GM19035 (cell line): ENCODE measurements around the gene SFTA2.

Experiments used
- ATAC-seq: cut with Tn5 transposase; IDR thresholded peaks from one replicate; pipeline ENCODE4 v1.9.1; 2021; ENCODE audit not compliant: unreplicated experiment

The SFTA2 gene

GRCh38 chr6:30891816-30892538, 40.0 kb downstream of the SFTA2 start:
- no peak for ATAC-seq

- ATAC-seq, result no peak
Measured at GRCh38 chr6:30891450-30891723, 40.6 kb downstream of the SFTA2 start.

GRCh38 chr6:30890646-30891449, 41.1 kb downstream of the SFTA2 start:
- no peak for ATAC-seq

DNA sequence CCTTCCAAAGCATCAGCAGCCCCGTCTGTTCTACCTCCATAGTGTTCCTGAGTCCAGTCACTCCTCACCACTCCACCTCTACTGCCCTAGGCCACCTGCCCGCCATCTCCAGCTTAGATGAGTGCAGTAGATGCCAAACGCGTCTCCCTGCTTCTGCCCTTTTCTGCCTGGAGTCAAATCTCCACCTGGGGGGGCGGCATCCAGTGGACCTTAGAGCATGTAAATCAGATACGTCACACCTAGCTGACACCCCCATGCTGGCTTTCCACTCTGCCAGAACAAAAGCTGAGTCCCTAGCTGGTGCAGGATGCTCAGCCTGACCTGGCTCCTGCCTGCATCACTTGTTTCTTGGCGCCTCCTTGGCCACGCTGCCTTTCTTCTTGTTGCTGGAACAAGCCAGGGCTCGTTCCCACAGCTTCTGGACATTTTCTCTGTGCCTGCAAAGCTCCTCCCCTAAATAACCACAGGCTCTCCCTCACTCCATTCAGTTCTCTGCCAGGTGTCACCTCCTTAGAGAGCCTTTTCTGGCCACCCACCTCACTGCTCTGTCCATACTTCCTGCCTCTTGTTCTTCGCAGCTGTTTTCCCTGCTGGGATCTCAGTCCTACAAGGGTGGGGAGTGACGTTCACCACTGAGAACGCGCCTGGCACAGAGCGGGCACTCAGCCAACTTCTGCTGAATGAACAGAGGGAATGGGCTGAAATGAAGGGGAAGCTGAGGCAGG, 41.9 kb downstream of the SFTA2 start:
- ATAC-seq, result no peak

GRCh38 chr6:30889496-30889885, 42.5 kb downstream of the SFTA2 start:
- no peak for ATAC-seq

GRCh38 chr6:30888816-30889495, 43.0 kb downstream of the SFTA2 start:
- no peak for ATAC-seq

- no peak for ATAC-seq
Measured at GRCh38 chr6:30887901-30888815, 43.8 kb downstream of the SFTA2 start.

GRCh38 chr6:30886897-30887255, 45.1 kb downstream of the SFTA2 start:
- ATAC-seq, result no peak

GRCh38 chr6:30885999-30886896, 45.7 kb downstream of the SFTA2 start:
- ATAC-seq, result no peak

- ATAC-seq, result no peak
Measured at GRCh38 chr6:30885481-30885998, 46.4 kb downstream of the SFTA2 start.

DNA sequence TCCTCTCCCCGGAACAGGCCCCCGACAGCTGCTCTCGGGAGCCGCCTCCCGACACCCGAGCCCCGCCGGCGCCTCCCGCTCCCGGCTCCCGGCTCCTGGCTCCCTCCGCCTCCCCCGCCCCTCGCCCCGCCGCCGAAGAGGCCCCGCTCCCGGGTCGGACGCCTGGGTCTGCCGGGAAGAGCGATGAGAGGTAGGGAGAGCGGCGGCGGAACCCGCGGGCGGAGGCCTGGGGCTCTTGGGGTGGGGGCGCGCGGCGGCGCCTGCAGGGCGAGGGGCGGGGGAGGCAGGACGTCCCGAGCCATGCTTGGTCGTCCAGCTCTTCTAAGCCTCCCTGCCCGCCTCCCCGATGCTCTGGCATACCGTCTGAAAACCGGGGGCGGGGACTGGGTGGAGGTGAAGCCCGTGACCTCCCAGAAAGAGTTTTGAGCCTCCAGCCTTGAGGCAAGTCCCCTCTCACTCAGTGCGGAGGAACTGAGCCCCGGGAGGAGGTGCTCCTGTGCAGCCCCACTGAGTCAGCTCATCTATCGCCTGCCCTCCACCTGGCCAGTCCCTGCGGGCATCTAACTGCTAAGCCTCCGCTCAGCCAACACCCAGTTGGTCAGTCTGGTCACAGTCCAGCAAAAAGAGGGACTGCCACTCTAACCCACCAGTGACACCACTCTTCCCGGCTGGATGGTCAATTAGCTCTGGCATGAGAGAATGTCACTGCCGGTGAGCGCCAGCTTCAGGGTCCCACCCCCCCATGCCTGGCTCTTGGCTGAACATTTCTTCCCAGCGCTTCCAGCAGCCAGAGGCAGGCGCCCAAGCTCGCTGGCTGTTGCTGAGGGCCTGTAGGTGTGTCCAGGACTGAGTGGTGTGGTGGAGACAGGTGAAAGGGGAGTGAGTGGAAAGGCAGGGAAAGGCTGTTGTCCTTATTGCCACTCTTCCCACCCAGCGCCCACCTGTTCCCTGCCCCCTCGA, 47.2 kb downstream of the SFTA2 start:
- no peak for ATAC-seq

DNA sequence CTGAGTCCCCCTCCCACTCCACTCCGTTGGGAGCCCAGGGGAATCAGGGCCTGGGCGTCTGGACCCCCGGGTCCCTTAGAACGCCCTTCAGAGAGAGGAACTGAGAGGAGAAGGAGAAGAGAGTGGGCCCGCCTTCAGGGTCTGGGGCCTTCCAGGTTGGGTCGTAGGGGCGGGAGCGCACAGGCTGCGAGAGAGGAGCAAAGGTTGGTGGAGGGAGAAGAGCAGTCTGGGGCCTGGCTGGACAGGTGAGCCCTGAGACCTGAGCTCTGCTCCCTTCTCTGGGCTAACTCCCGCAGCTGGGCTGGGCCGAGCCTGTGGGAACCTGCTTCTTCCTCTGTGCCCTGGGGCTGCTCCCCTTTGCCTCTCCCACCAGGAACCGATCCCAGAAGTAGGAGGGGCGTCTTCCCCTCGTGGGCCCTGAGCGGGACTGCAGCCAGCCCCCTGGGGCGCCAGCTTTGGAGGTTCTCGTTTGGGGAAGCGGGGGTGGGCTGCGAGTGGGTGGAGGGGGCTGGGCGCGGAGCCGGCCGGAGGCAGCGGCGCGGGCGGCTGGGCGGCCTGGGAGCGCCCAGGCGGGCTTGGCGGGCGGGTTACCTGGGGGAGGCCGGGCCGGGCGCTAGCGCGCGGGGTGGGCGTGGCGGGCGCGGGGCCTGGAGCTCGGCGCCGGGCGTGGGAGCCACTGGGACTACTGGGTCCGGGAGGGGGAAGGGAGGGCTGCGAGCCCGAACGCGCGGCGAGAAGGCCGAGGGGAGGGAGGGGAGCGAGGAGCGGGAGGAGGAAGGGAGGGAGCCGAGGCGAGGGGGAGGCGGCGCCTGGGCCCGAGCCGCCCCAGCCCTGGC, 48.1 kb downstream of the SFTA2 start, which contains the start of gene DDR1:
TSS of gene DDR1 (plus strand) at position 835 of the 836 bp plus-strand sequence. CDS start 4,211 bp downstream, outside the sequence.
- ATAC-seq, result no peak

DNA sequence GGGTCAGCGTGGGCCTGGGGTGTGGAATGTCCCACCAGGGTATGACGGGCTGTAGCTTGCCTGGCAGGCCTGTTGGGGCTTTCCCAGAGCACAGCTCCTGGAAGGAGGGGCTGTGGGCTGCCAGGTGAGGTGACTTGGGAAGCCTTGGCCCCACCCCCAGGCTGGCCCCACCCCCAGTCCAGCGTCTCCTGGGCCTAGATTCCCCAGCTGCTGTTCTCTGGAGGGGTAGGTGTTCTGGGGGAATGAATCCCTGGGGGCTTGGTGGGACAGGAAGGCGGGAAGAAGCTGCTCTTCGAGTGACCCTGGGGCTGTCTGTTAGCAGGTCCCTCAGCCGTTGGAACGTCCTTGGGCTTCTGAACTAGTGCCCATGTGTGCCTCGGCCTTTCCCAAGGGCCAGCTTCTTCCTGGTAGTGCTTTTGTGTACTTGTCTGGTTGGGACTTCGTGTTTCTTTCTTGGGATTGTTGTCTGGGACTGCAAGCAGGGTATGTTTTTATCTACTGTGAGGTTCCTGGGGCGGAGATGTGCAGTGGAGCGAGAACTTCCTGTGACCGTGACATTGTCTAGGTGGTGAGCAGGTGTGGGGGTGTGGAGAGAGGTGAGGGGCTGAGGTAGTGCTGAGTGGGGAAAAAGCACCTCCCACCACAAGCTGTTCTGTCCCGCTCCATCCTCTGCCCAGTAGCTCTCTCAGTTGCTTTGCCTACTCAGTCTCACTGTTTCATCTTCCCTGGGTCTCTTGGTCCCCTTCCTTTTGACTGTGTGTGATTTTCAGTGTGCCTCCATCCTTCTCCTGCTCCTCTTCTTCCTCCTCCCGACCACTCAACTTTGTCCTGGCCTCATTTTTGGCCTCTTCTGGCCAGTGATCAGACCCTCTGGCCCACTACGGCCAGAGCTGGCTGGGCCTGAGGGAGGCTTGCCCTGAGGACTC, 48.9 kb downstream of the SFTA2 start:
- no peak for ATAC-seq

- ATAC-seq, result no peak
Measured at GRCh38 chr6:30882204-30882758, 49.7 kb downstream of the SFTA2 start.

DNA sequence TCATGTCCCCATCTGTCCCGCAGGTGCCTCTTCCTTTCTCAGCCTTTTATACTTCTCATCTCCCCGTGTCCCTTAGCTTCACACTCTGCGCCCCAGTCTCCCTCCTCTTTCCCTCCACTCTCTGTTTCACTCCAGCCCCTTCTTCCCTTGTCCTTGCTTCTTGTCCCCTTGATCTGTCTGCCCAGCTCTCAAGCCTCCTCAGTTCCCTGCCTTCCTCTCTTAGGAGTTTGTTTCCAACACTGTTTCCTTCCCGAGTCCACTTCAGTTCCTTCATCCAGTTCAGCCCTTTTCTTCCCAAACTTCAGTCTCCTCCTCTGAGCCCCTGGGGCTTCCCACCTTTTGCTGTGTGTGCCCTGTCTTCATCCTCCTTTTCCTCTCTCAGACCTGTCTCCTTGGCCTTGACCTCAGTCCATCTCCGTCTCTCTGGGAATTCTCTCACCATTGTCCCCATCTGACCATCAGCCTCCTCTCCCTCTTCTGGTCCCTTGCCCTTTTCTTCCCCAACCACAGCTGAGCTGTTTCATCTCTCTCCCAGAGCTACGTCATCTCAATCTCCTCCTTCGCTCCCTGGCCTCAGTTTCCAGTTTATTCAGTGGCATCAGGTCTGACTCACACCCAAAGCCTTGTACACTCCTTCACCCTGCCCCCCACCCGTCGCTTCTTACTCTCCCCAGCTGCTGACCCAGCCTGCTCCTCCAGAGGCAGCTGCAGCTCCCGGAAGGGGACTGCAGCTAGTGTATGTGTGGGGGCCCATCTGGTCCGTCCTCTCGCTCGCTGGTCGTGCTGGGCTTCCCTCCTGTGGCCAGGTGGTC, 50.4 kb downstream of the SFTA2 start:
- no peak for ATAC-seq
